ENCODE results near the gene TRPM3. TPM values are rescaled to one million over a fixed set of nuclear protein-coding genes. Genes with fewer than 3 reads are reported as not detected.

The TRPM3 gene
- total and polyA plus RNA-seq, 2 donors = 0.14 to 4.6 TPM

DNA sequence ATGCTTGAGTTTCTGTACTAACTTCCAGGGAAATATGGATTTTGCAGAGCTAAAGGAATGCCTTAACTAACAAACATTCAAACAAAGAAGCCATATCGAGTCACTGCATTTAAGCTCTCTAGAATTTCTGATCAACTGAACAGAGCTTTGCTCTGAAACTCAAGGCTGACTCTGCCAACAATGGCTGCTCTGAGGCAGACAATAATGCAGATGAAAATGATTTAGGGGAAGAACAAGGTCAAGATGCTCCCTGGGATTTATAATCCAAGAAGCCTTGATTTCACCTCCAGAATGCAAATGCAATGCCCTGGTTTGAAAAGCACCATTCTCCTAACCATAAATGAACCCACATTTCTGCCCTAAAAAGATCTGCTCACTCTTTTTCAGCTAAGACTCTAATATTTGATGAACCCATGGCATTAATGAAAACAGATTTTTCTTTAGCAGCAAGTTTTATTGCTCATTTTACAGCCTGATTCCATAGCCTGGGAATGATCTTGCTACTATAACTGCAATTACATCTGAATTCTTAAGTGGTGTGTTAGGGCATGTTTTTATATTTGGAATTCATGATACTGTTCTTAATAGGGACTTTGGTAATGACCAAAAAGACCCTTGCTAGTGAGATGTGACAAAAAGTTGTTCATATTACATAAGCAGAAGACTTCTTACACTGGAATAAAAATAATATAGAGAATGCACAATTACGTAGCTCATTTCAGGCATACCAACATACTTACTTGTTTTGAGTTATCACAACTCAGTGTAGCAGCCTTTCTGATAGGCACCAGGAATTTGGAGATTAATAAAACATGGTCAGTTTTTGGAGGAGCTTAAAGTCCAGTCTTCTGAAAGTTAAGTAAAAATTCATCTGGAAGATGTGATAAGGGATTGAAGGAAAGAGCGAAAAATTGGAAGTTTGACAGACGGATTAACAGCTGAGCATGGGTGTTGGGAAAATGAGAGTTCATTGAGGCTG is 169.4 kb downstream of the TRPM3 start:
- WGBS = 96% methylated on average over 4 of the region's 4 CpGs

DNA sequence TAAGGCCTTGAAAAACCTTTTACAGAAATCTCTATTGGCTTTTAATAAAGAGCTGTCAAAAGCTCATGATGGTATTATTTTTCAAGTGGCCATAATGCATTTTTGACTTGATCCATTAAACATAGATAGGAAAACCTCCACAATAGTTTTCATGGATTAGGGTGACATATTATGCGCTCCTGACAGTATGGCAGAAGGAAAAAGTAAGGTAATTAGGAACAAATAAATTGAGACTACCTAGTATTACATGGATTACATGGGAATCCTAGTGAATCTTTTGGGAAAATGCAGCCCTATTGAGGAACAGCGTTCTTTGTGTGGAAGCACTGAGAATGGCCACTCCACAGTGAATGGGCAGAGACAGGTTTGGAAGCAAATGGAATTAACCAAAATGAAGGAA is 171.2 kb downstream of the TRPM3 start:
- H3K27ac ChIP-seq (ENCODE audit: low read depth in 1 of 2, low read length in 1 of 2) = no peak overlapping the region
- no peaks in the 10 kb centered on the region for H3K9me3 ChIP-seq (ENCODE audit: control insufficient read depth in 2 of 2, insufficient read depth in 1 of 2, low read length in 1 of 2)
- H3K36me3 ChIP-seq (ENCODE audit: control insufficient read depth in 2 of 2, insufficient read depth in 2 of 2, low read length in 1 of 2) = no peaks in the 10 kb centered on the region
- 48% methylated on average over 2 of the region's 2 CpGs for WGBS
- H3K4me3 ChIP-seq (ENCODE audit: low read length in 2 of 2) = no peak overlapping the region
- H3K27me3 ChIP-seq (ENCODE audit: control insufficient read depth in 2 of 2, insufficient read depth in 1 of 2, low read length in 1 of 2) = no peaks in the 10 kb centered on the region
- no peak for DNase-seq (ENCODE audit: low read depth in 6 of 9, low spot score in 9 of 9)
- H3K4me1 ChIP-seq (ENCODE audit: control insufficient read depth in 2 of 2, insufficient read depth in 2 of 2, low read length in 2 of 2) = no peaks in the 10 kb centered on the region

More for the DNA sequence above, 169.4 kb downstream of the TRPM3 start:
- Histone ChIP-seq H3K27ac (ENCODE audit: low read depth in 1 of 2, low read length in 1 of 2) (no peak overlapping the region), H3K36me3 (ENCODE audit: control insufficient read depth in 2 of 2, insufficient read depth in 2 of 2, low read length in 1 of 2) (no peaks in the 10 kb centered on the region), H3K4me3 (ENCODE audit: low read length in 2 of 2) (no peak overlapping the region), H3K27me3 (ENCODE audit: control insufficient read depth in 2 of 2, insufficient read depth in 1 of 2, low read length in 1 of 2) (no peaks in the 10 kb centered on the region), H3K9me3 (ENCODE audit: control insufficient read depth in 2 of 2, insufficient read depth in 1 of 2, low read length in 1 of 2) (no peaks in the 10 kb centered on the region), H3K4me1 (ENCODE audit: control insufficient read depth in 2 of 2, insufficient read depth in 2 of 2, low read length in 2 of 2) (no peaks in the 10 kb centered on the region)
- no peak for DNase-seq (ENCODE audit: low read depth in 6 of 9, low spot score in 9 of 9)

DNA sequence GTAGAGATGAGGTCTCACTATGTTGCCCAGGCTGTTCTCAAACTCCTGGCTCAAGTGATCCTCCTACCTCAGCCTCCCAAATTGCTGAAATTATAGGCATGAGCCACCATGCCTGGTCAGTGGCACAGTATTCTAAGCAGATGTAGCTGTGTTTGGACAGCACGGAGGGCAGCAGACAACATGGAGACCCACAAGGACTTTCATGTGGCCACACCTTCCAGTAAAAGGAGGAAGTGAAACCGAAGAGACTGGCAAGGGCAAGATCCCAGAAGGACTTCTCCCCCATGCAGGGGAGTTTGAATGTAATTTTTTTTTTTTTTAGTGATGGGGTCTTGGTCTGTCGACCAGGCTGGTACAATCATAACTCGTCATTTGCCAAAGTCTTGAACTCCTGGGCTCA is 172.2 kb downstream of the TRPM3 start:
- no peak overlapping the region for H3K4me3 ChIP-seq (ENCODE audit: low read length in 2 of 2)

DNA sequence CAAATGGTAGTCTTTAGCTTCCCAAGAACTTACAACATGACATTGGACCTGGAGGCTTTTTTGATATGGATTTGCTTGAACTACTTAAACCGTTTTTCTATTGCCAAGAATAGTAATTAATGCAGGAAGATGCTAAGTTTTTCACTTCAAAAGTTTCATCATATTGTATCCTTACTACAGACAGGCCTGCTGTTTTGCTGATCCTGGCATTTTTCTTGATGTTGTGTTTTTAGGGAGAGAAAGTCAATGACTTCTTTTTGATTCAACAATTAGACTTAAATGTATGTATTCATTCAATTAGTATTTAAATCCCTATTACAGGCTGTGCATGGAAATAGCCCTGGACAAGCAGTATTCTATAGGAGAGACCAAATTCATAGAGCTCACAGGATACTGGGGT is 172.7 kb downstream of the TRPM3 start:
- H3K4me1 ChIP-seq (ENCODE audit: control insufficient read depth in 2 of 2, insufficient read depth in 2 of 2, low read length in 2 of 2) = no peaks in the 10 kb centered on the region
- H3K27me3 ChIP-seq (ENCODE audit: control insufficient read depth in 2 of 2, insufficient read depth in 1 of 2, low read length in 1 of 2) = no peaks in the 10 kb centered on the region
- no peak overlapping the region for H3K4me3 ChIP-seq (ENCODE audit: low read length in 2 of 2)
- no peaks in the 10 kb centered on the region for H3K36me3 ChIP-seq (ENCODE audit: control insufficient read depth in 2 of 2, insufficient read depth in 2 of 2, low read length in 1 of 2)
- 68% methylated on average over 1 of the region's 1 CpG for WGBS
- no peak for DNase-seq (ENCODE audit: low read depth in 6 of 9, low spot score in 9 of 9)
- H3K27ac ChIP-seq (ENCODE audit: low read depth in 1 of 2, low read length in 1 of 2) = no peak overlapping the region
- H3K9me3 ChIP-seq (ENCODE audit: control insufficient read depth in 2 of 2, insufficient read depth in 1 of 2, low read length in 1 of 2) = no peaks in the 10 kb centered on the region

More for the DNA sequence above, 172.2 kb downstream of the TRPM3 start:
- WGBS = 46% methylated on average over 4 of the region's 4 CpGs
- DNase-seq (ENCODE audit: low read depth in 6 of 9, low spot score in 9 of 9) = no peak
- no peaks in the 10 kb centered on the region for H3K27me3 ChIP-seq (ENCODE audit: control insufficient read depth in 2 of 2, insufficient read depth in 1 of 2, low read length in 1 of 2)
- no peaks in the 10 kb centered on the region for H3K36me3 ChIP-seq (ENCODE audit: control insufficient read depth in 2 of 2, insufficient read depth in 2 of 2, low read length in 1 of 2)
- H3K9me3 ChIP-seq (ENCODE audit: control insufficient read depth in 2 of 2, insufficient read depth in 1 of 2, low read length in 1 of 2) = no peaks in the 10 kb centered on the region
- H3K27ac ChIP-seq (ENCODE audit: low read depth in 1 of 2, low read length in 1 of 2) = no peak overlapping the region
- no peaks in the 10 kb centered on the region for H3K4me1 ChIP-seq (ENCODE audit: control insufficient read depth in 2 of 2, insufficient read depth in 2 of 2, low read length in 2 of 2)

DNA sequence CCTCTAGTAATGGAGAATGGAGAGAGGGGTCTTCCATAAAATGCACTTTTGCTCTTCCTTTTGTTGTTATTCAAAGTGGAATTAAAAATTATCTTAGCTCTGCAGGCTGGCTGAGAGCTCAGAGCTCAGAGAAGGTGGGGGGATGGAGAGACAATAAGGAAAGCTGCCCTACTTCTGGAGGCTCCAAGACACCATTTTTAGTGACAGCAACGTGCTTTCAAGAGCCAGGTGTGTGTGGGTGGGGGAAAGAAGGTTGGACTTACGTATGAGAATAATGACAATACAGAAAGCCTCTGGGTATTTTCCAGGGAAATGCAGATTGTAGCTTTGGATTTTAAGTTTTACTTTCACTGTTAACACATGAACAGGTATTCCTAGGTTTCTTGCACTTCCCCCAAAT is 173.9 kb downstream of the TRPM3 start:
- H3K27ac ChIP-seq (ENCODE audit: low read depth in 1 of 2, low read length in 1 of 2) = no peak overlapping the region
- no peaks in the 10 kb centered on the region for H3K36me3 ChIP-seq (ENCODE audit: control insufficient read depth in 2 of 2, insufficient read depth in 2 of 2, low read length in 1 of 2)
- H3K4me1 ChIP-seq (ENCODE audit: control insufficient read depth in 2 of 2, insufficient read depth in 2 of 2, low read length in 2 of 2) = no peaks in the 10 kb centered on the region
- no peak for DNase-seq (ENCODE audit: low read depth in 6 of 9, low spot score in 9 of 9)
- no peaks in the 10 kb centered on the region for H3K9me3 ChIP-seq (ENCODE audit: control insufficient read depth in 2 of 2, insufficient read depth in 1 of 2, low read length in 1 of 2)
- no peak overlapping the region for H3K4me3 ChIP-seq (ENCODE audit: low read length in 2 of 2)
- H3K27me3 ChIP-seq (ENCODE audit: control insufficient read depth in 2 of 2, insufficient read depth in 1 of 2, low read length in 1 of 2) = no peaks in the 10 kb centered on the region
- WGBS = 57% methylated on average over 2 of the region's 2 CpGs

DNA sequence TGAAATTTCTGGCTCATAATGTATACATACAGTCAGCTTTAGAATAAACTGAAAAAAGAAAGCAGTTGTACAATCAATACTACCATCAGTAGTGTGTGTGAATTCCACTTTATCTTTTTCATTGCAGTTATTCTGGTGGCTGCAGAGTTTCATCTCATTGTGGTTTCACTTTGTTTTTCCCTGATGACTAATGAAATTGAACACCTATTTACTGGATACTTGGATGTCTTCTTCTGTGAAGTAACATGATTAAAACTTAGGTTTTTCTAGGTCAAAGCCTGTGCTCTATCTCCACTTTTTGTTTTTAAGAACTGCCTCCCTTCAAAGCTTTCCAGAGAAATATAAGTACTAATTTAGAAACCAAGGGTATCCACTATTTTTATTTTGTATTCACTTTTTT is 174.3 kb downstream of the TRPM3 start:
- no peaks in the 10 kb centered on the region for H3K36me3 ChIP-seq (ENCODE audit: control insufficient read depth in 2 of 2, insufficient read depth in 2 of 2, low read length in 1 of 2)
- no peak for DNase-seq (ENCODE audit: low read depth in 6 of 9, low spot score in 9 of 9)
- no peak overlapping the region for H3K4me3 ChIP-seq (ENCODE audit: low read length in 2 of 2)
- H3K27ac ChIP-seq (ENCODE audit: low read depth in 1 of 2, low read length in 1 of 2) = no peak overlapping the region
- H3K4me1 ChIP-seq (ENCODE audit: control insufficient read depth in 2 of 2, insufficient read depth in 2 of 2, low read length in 2 of 2) = no peaks in the 10 kb centered on the region
- no peaks in the 10 kb centered on the region for H3K27me3 ChIP-seq (ENCODE audit: control insufficient read depth in 2 of 2, insufficient read depth in 1 of 2, low read length in 1 of 2)
- no peaks in the 10 kb centered on the region for H3K9me3 ChIP-seq (ENCODE audit: control insufficient read depth in 2 of 2, insufficient read depth in 1 of 2, low read length in 1 of 2)

DNA sequence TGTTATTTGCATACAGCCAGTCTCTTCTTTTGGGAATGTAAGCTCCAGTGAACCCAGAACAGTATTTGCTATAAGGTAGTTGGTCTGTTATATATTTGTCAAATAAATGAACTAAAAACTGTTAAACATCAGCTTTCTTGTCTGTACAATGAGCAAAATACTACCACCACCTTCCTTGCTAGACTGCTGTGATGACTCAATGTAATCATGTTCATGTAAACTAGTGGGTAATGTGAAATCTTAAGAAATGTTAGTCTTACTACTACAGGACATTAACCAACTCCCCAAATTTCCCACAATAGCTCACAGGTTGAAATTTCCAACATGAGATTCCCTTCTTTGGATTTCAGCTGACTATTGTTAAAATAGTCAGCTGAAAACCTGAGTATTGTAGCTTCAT is 176.1 kb downstream of the TRPM3 start:
- DNase-seq (ENCODE audit: low read depth in 6 of 9, low spot score in 9 of 9) = no peak
- Histone ChIP-seq H3K36me3 (ENCODE audit: control insufficient read depth in 2 of 2, insufficient read depth in 2 of 2, low read length in 1 of 2) (no peaks in the 10 kb centered on the region), H3K4me3 (ENCODE audit: low read length in 2 of 2) (no peak overlapping the region), H3K4me1 (ENCODE audit: control insufficient read depth in 2 of 2, insufficient read depth in 2 of 2, low read length in 2 of 2) (no peaks in the 10 kb centered on the region), H3K9me3 (ENCODE audit: control insufficient read depth in 2 of 2, insufficient read depth in 1 of 2, low read length in 1 of 2) (no peaks in the 10 kb centered on the region), H3K27ac (ENCODE audit: low read depth in 1 of 2, low read length in 1 of 2) (no peak overlapping the region), H3K27me3 (ENCODE audit: control insufficient read depth in 2 of 2, insufficient read depth in 1 of 2, low read length in 1 of 2) (no peaks in the 10 kb centered on the region)

DNA sequence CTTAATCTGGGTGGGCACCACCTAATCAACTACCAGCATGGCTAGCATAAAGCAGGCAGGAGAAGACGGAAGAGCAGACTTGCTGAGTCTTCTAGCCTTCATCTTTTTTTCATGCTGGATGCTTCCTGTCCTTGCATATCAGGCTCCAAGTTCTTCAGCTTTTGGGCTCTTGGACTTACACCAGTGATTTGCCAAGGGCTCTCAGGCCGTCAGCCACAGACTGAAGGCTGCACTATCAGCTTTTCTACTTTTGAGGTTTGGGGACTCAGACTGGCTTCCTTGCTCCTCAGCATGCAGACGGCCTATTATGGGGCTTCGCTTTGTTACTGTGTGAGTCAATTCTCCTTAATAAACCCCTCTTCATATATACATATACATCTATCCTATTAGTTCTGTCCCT is 180.2 kb downstream of the TRPM3 start:
- Histone ChIP-seq H3K4me1 (ENCODE audit: control insufficient read depth in 2 of 2, insufficient read depth in 2 of 2, low read length in 2 of 2) (no peaks in the 10 kb centered on the region), H3K27ac (ENCODE audit: low read depth in 1 of 2, low read length in 1 of 2) (no peak overlapping the region), H3K36me3 (ENCODE audit: control insufficient read depth in 2 of 2, insufficient read depth in 2 of 2, low read length in 1 of 2) (no peaks in the 10 kb centered on the region), H3K9me3 (ENCODE audit: control insufficient read depth in 2 of 2, insufficient read depth in 1 of 2, low read length in 1 of 2) (no peaks in the 10 kb centered on the region), H3K27me3 (ENCODE audit: control insufficient read depth in 2 of 2, insufficient read depth in 1 of 2, low read length in 1 of 2) (no peaks in the 10 kb centered on the region), H3K4me3 (ENCODE audit: low read length in 2 of 2) (no peak overlapping the region)
- DNase-seq (ENCODE audit: low read depth in 6 of 9, low spot score in 9 of 9) = no peak
- WGBS = 81% methylated on average over 4 of the region's 4 CpGs

DNA sequence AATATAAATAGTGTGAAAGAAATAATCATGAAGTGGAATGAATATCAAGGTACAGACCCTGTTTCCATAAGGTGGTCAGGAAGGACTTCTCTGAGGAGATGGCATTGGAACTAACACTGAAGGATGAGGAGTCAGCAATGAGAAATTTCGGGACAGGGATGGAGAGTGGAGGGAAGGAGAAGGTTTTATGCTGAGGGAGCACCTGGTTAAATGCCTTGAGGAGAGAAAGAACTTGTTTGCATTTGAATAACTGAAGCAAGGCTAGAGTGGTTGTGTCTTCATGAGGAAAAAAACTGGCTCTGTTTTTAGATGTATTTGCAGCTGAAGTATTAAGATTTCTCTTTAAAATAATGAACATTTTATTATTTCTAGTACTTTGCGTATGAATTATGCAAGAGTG is 180.8 kb downstream of the TRPM3 start:
- no peaks in the 10 kb centered on the region for H3K4me1 ChIP-seq (ENCODE audit: control insufficient read depth in 2 of 2, insufficient read depth in 2 of 2, low read length in 2 of 2)
- DNase-seq (ENCODE audit: low read depth in 6 of 9, low spot score in 9 of 9) = no peak
- no peaks in the 10 kb centered on the region for H3K36me3 ChIP-seq (ENCODE audit: control insufficient read depth in 2 of 2, insufficient read depth in 2 of 2, low read length in 1 of 2)
- no peak overlapping the region for H3K27ac ChIP-seq (ENCODE audit: low read depth in 1 of 2, low read length in 1 of 2)
- H3K27me3 ChIP-seq (ENCODE audit: control insufficient read depth in 2 of 2, insufficient read depth in 1 of 2, low read length in 1 of 2) = no peaks in the 10 kb centered on the region
- 55% methylated on average over 2 of the region's 2 CpGs for WGBS
- no peak overlapping the region for H3K4me3 ChIP-seq (ENCODE audit: low read length in 2 of 2)
- no peaks in the 10 kb centered on the region for H3K9me3 ChIP-seq (ENCODE audit: control insufficient read depth in 2 of 2, insufficient read depth in 1 of 2, low read length in 1 of 2)
